ENCODE measurements around the gene PSMA2. TPM values are rescaled to one million over a fixed set of nuclear protein-coding genes. Genes with fewer than 3 reads are reported as not detected.

The PSMA2 gene
- total RNA-seq, 4 donors from 2014 or later: 178 to 246 (median 209) TPM

- no peak for ATAC-seq
- TF ChIP-seq CTCF (IDR thresholded peaks at IDR 0.05 in 4 of 5, conservative IDR thresholded peaks at IDR 0.05 in 1 of 5) (no peak), POLR2A (IDR thresholded peaks at IDR 0.05) (no peak)
- intact Hi-C loops (cut with DNase I; ENCODE audit: low total_unique reads): no loop called here
Observed at GRCh38 chr7:42913591-42913990, 18.4 kb downstream of the PSMA2 start.

GRCh38 chr7:42911454-42912447 is 20.2 kb downstream of the PSMA2 start, which contains the start of gene C7orf25:
Gene C7orf25 (minus strand): TSS chr7:42912070. CDS start chr7:42910900, 1,170 bp downstream.
- TF ChIP-seq POLR2A (IDR thresholded peaks at IDR 0.05): peak; percentile 38 to 47
- no peak for TF ChIP-seq CTCF (IDR thresholded peaks at IDR 0.05 in 4 of 5, conservative IDR thresholded peaks at IDR 0.05 in 1 of 5)
- peaks cover 0 to 14% of the 10 kb centered on the region in 2 donors for H3K36me3 ChIP-seq
- H3K4me3 ChIP-seq: peak within 1 kb of the TSS; percentile 65 to 81 (median 71)
- H3K27ac ChIP-seq: peak within 1 kb of the TSS; percentile 68 to 86 (median 78)
- peak; percentile 93 to 94 for DNase-seq
- in situ Hi-C loops (cut with MboI; ENCODE audit: low sequenced_read_pairs in 4 of 4) (no loop called here), intact Hi-C loops (cut with DNase I; ENCODE audit: low total_unique reads) (loop anchor here (1.0 kb wide), 1 partner anchor 21 kb away; the partner anchor contains the start of genes MRPL32 and PSMA2)
- H3K9me3 ChIP-seq: no peaks in the 10 kb centered on the region
- peaks cover 10 to 16% of the 10 kb centered on the region in 2 donors for H3K4me1 ChIP-seq
- no peaks in the 10 kb centered on the region for H3K27me3 ChIP-seq
- ATAC-seq: peak; percentile 96 to 97

More at GRCh38 chr7:42913591-42913990, 18.4 kb downstream of the PSMA2 start:
- H3K27me3 ChIP-seq: no peaks in the 10 kb centered on the region
- H3K27ac ChIP-seq: no peak overlapping the region
- in situ Hi-C loops (cut with MboI; ENCODE audit: low sequenced_read_pairs in 4 of 4): no loop called here
- H3K9me3 ChIP-seq: no peaks in the 10 kb centered on the region
- peaks cover 10 to 16% of the 10 kb centered on the region in 2 donors for H3K4me1 ChIP-seq
- no peak overlapping the region for H3K4me3 ChIP-seq
- peaks cover 0 to 26% of the 10 kb centered on the region in 2 donors for H3K36me3 ChIP-seq
- no peak for DNase-seq

- no peak for ATAC-seq
- H3K4me3 ChIP-seq: peak overlapping the region in 1 of 4 donors; percentile 73
Observed at GRCh38 chr7:42910306-42910705, 21.7 kb downstream of the PSMA2 start.

GRCh38 chr7:42907316-42907715 is 24.7 kb downstream of the PSMA2 start:
- in situ Hi-C loops (cut with MboI; ENCODE audit: low sequenced_read_pairs in 4 of 4): no loop called here
- ATAC-seq (no peak), DNase-seq (no peak)
- no peaks in the 10 kb centered on the region for H3K36me3 ChIP-seq
- no peak overlapping the region for H3K4me3 ChIP-seq
- H3K9me3 ChIP-seq: no peaks in the 10 kb centered on the region
- H3K27ac ChIP-seq: no peak overlapping the region
- no peaks in the 10 kb centered on the region for H3K27me3 ChIP-seq
- no peak for TF ChIP-seq POLR2A (IDR thresholded peaks at IDR 0.05)
- intact Hi-C loops (cut with DNase I; ENCODE audit: low total_unique reads): no loop called here
- peaks cover 8 to 12% of the 10 kb centered on the region in 2 donors for H3K4me1 ChIP-seq

More at GRCh38 chr7:42910306-42910705, 21.7 kb downstream of the PSMA2 start:
- H3K9me3 ChIP-seq: no peaks in the 10 kb centered on the region
- no peak overlapping the region for H3K27ac ChIP-seq
- no peak for TF ChIP-seq CTCF (IDR thresholded peaks at IDR 0.05 in 4 of 5, conservative IDR thresholded peaks at IDR 0.05 in 1 of 5)
- no peak for TF ChIP-seq POLR2A (IDR thresholded peaks at IDR 0.05)
- intact Hi-C loops (cut with DNase I; ENCODE audit: low total_unique reads) (no loop called here), in situ Hi-C loops (cut with MboI; ENCODE audit: low sequenced_read_pairs in 4 of 4) (no loop called here)
- no peak for DNase-seq
- H3K27me3 ChIP-seq: no peaks in the 10 kb centered on the region
- H3K36me3 ChIP-seq: peaks cover 0 to 4% of the 10 kb centered on the region in 2 donors
- peaks cover 10 to 16% of the 10 kb centered on the region in 2 donors for H3K4me1 ChIP-seq

GRCh38 chr7:42906181-42906580 is 25.8 kb downstream of the PSMA2 start:
- no peak for ATAC-seq
- in situ Hi-C loops (cut with MboI; ENCODE audit: low sequenced_read_pairs in 4 of 4) (no loop called here), intact Hi-C loops (cut with DNase I; ENCODE audit: low total_unique reads) (no loop called here)
- TF ChIP-seq POLR2A (IDR thresholded peaks at IDR 0.05) (no peak), CTCF (IDR thresholded peaks at IDR 0.05 in 4 of 5, conservative IDR thresholded peaks at IDR 0.05 in 1 of 5) (no peak)
- H3K27ac ChIP-seq: no peak overlapping the region
- DNase-seq: no peak
- H3K4me1 ChIP-seq: peaks cover 5 to 9% of the 10 kb centered on the region in 2 donors
- H3K9me3 ChIP-seq: no peaks in the 10 kb centered on the region
- H3K4me3 ChIP-seq: no peak overlapping the region
- no peaks in the 10 kb centered on the region for H3K27me3 ChIP-seq
- no peaks in the 10 kb centered on the region for H3K36me3 ChIP-seq

All from gastrocnemius medialis (tissue), 4 donors.